ENCODE data around the gene TOP2A. TPM values are rescaled to one million over a fixed set of nuclear protein-coding genes. Genes with fewer than 3 reads are reported as not detected.
"Not testable (repeated sequence)": the region's sequence is repeated elsewhere in the genome, so short reads cannot be mapped to it uniquely, and the experiment has no call there.

The TOP2A gene
- total and polyA plus RNA-seq, 9 of the 15 experiments (the other 6 are each of a cell fraction or from before 2014, with no cell fraction given): 133 to 347 (median 259) TPM

GRCh38 chr17:40386555-40386954 is 31.1 kb downstream of the TOP2A start:
- H3K9me3 ChIP-seq (replicated peaks; ENCODE audit: control insufficient read depth, insufficient read depth, low read depth, low read length); intact Hi-C loops (cut with micrococcal nuclease); ATAC-seq: not testable (repeated sequence)

GRCh38 chr17:40382251-40382650 is 35.4 kb downstream of the TOP2A start:
- ChIA-PET POLR2A (interaction anchor here (0.6 to 2.5 kb wide), 3 partner anchors 8 to 36 kb away, joined by 3 to 13 read pairs (median 7); partner anchors contain the start of gene TOP2A), CTCF (ENCODE audit: low intra/inter-chr PET ratio) (no interaction called here)
- no peaks in the 10 kb centered on the region for H3K9me1 ChIP-seq (ENCODE audit: control insufficient read depth, insufficient read depth, low read length)
- WGBS (ENCODE audit: insufficient coverage, low coverage, missing lambda C conversion rate): 39% methylated on average over 4 of the region's 4 CpGs
- in situ Hi-C loops (cut with MboI): no loop called here
- BruUV-seq (replicated peaks): no TSS peak
- FAIRE-seq (no peak), DNase-seq (ENCODE audit: extremely low read depth in 1 of 4, low spot score in 3 of 4) (no peak), ATAC-seq (no peak)
- H4K20me1 ChIP-seq (replicated peaks; ENCODE audit: control insufficient read depth, insufficient read depth, low read length): no peaks in the 10 kb centered on the region
- H3K4me2 ChIP-seq (ENCODE audit: insufficient read depth, low read length): no peak overlapping the region
- H3K27me3 ChIP-seq (ENCODE audit: control insufficient read depth in 2 of 2, insufficient read depth in 2 of 2, low read length in 2 of 2): no peaks in the 10 kb centered on the region
- no peaks in the 10 kb centered on the region for H3K9me3 ChIP-seq (replicated peaks; ENCODE audit: control insufficient read depth, insufficient read depth, low read depth, low read length)
- no peak overlapping the region for H3K27ac ChIP-seq (ENCODE audit: extremely low read depth, low read depth, low read length)
- peaks cover 7 to 8% of the 10 kb centered on the region in 2 experiments; a peak in 3 of 5 replicates for H3K4me1 ChIP-seq (replicated peaks in 1 of 2; ENCODE audit: control insufficient read depth in 2 of 2, insufficient read depth in 2 of 2, low read length in 2 of 2)
- no peak overlapping the region for H2AFZ ChIP-seq (ENCODE audit: low read depth, low read length)
- H3K4me3 ChIP-seq: no peak overlapping the region
- intact Hi-C loops (cut with micrococcal nuclease): no loop called here
- H3K36me3 ChIP-seq (ENCODE audit: control insufficient read depth, insufficient read depth, low read length): peaks cover under 1% of the 10 kb centered on the region; the same call in 1 of the 3 replicates
- no peak overlapping the region for H3K9ac ChIP-seq (ENCODE audit: insufficient read depth in 1 of 2, low read depth in 2 of 2, low read length in 2 of 2)
- no peak for TF ChIP-seq DLX4 (CRISPR knock-in tag; IDR thresholded peaks at IDR 0.05)
- TF ChIP-seq ZSCAN32 (CRISPR knock-in tag; IDR thresholded peaks at IDR 0.05): no peak
- no peak for TF ChIP-seq HDAC8 (tag; IDR thresholded peaks at IDR 0.05)
- no peak for TF ChIP-seq AFF1 (IDR thresholded peaks at IDR 0.05; ENCODE audit: low read depth in 1 of 2, partially characterized antibody in 2 of 2)
- no peak for TF ChIP-seq FOXA3 (CRISPR knock-in tag; conservative IDR thresholded peaks at IDR 0.05 in 1 of 2, IDR thresholded peaks at IDR 0.05 in 1 of 2)
- TF ChIP-seq GATAD2B (IDR thresholded peaks at IDR 0.05; ENCODE audit: borderline replicate concordance): no peak
- no peak for TF ChIP-seq RBM17 (IDR thresholded peaks at IDR 0.05; ENCODE audit: borderline replicate concordance, low read depth, low read length)
- no peaks in the 10 kb centered on the region for H3K79me2 ChIP-seq (ENCODE audit: control insufficient read depth, insufficient read depth, low read length)

More at GRCh38 chr17:40386555-40386954, 31.1 kb downstream of the TOP2A start:
- DNase-seq (ENCODE audit: extremely low read depth in 1 of 4, low spot score in 3 of 4); H3K4me2 ChIP-seq (ENCODE audit: insufficient read depth, low read length); H3K4me1 ChIP-seq (replicated peaks in 1 of 2; ENCODE audit: control insufficient read depth in 2 of 2, insufficient read depth in 2 of 2, low read length in 2 of 2); H3K79me2 ChIP-seq (ENCODE audit: control insufficient read depth, insufficient read depth, low read length); CTCF ChIA-PET (ENCODE audit: low intra/inter-chr PET ratio); H3K27me3 ChIP-seq (ENCODE audit: control insufficient read depth in 2 of 2, insufficient read depth in 2 of 2, low read length in 2 of 2); H3K9me1 ChIP-seq (ENCODE audit: control insufficient read depth, insufficient read depth, low read length); H4K20me1 ChIP-seq (replicated peaks; ENCODE audit: control insufficient read depth, insufficient read depth, low read length); in situ Hi-C loops (cut with MboI); BruUV-seq (replicated peaks); FAIRE-seq; H3K27ac ChIP-seq (ENCODE audit: extremely low read depth, low read depth, low read length); H3K9ac ChIP-seq (ENCODE audit: insufficient read depth in 1 of 2, low read depth in 2 of 2, low read length in 2 of 2); H3K4me3 ChIP-seq; H2AFZ ChIP-seq (ENCODE audit: low read depth, low read length): not testable (repeated sequence)
- peak; percentile 28; the same call in 1 of the 2 replicates for TF ChIP-seq POLR2A (conservative IDR thresholded peaks at IDR 0.05)
- POLR2A ChIA-PET: interaction anchor here (1.1 to 2.4 kb wide), 3 partner anchors 14 to 31 kb away, joined by 3 to 9 read pairs (median 4); partner anchors contain the start of gene TOP2A
- 89% methylated on average over 3 of the region's 3 CpGs for WGBS (ENCODE audit: insufficient coverage, low coverage, missing lambda C conversion rate)
- H3K36me3 ChIP-seq (ENCODE audit: control insufficient read depth, insufficient read depth, low read length): peaks cover 42% of the 10 kb centered on the region
